GM12878 (cell line): ENCODE measurements around the gene OR2A12. TPM values are rescaled to one million over a fixed set of nuclear protein-coding genes. Genes with fewer than 3 reads are reported as not detected.

ENCODE experiments used
- ATAC-seq: fragments of 200-7000 bp; cut with Tn5 transposase; 3 replicates; pipeline ENCODE4 v1.9.1; 2020; ENCODE audit warnings: mild to moderate bottlenecking, moderate library complexity
- BruUV-seq: library from RNA; stranded (reverse); fragments of 400-500 nt; replicated peaks from 2 replicates; lab custom pipeline; 2021; lab: Mats Ljungman, UMichigan
- CTCF ChIA-PET: fragments of 300-600 bp; sonication (Branson Sonifier 250); formaldehyde crosslinking; extraction: SDS; loops from one replicate; lab custom pipeline; 2021; ENCODE audit warnings: inconsistent platforms; lab: Yijun Ruan, JAX
- POLR2A ChIA-PET: fragments of 350-600 bp; formaldehyde crosslinking; extraction: SDS; loops from one replicate; lab custom pipeline; 2021; ENCODE audit warnings: inconsistent platforms; lab: Charles Lee
- RAD21 ChIA-PET: fragments of 300-600 bp; sonication (Branson Sonifier 250); formaldehyde crosslinking; loops from one replicate; lab custom pipeline; 2023; ENCODE audit warnings: antibody characterized with exemption; ENCODE audit not compliant: unreplicated experiment; lab: Charles Lee
- SMC1A ChIA-PET: fragments of 300-600 bp; sonication (Branson Sonifier 250); formaldehyde crosslinking; loops from one replicate; lab custom pipeline; 2023; ENCODE audit not compliant: unreplicated experiment, uncharacterized antibody; lab: Charles Lee
- DNase-seq: peaks from one replicate; pipeline ENCODE4 v3.0.0-alpha.2; 2011; ENCODE audit warnings: low read depth, low spot score
- FAIRE-seq: peaks from 3 replicates; lab custom pipeline; 2011; peaks lifted over from hg19 to GRCh38; lab: Jason Lieb, UNC
- H2AFZ ChIP-seq: 2 replicates; pipeline ENCODE4 v1.6.0; 2011; ENCODE audit warnings: low read depth, low read length, control low read depth; ENCODE audit not compliant: control insufficient read depth
- H3K27ac ChIP-seq: 2 replicates; pipeline ENCODE4 v1.5.1; 2011; ENCODE audit warnings: control low read depth; ENCODE audit not compliant: control insufficient read depth, insufficient read depth
- H3K27me3 ChIP-seq, 2 experiments: replicated peaks in 1 of 2; 2 replicates each; pipeline versions ENCODE4 v1.6.0 to v1.6.1; 2011; ENCODE audit warnings: low read length in 1 of 2; ENCODE audit not compliant: control insufficient read depth in 2 of 2, insufficient read depth in 2 of 2
- H3K36me3 ChIP-seq, 2 experiments: 2 replicates each; pipeline ENCODE4 v1.5.1; 2011; ENCODE audit warnings: low read length in 1 of 2; ENCODE audit not compliant: control insufficient read depth in 2 of 2, insufficient read depth in 2 of 2
- H3K4me1 ChIP-seq: 2 replicates; pipeline ENCODE4 v1.6.1; 2011; ENCODE audit warnings: mild to moderate bottlenecking, low read length, moderate library complexity, mixed read lengths; ENCODE audit not compliant: control insufficient read depth, insufficient read depth
- H3K4me2 ChIP-seq: 2 replicates; pipeline ENCODE4 v1.6.0; 2011; ENCODE audit warnings: control low read depth; ENCODE audit not compliant: control insufficient read depth, insufficient read depth
- H3K4me3 ChIP-seq: fragments of 200-600 bp; sonication (generic); 2 replicates; pipeline ENCODE4 v1.5.1; 2016
- H3K79me2 ChIP-seq: 2 replicates; pipeline ENCODE4 v1.6.0; 2011; ENCODE audit warnings: low read length; ENCODE audit not compliant: control insufficient read depth, insufficient read depth
- H3K9ac ChIP-seq: 2 replicates; pipeline ENCODE4 v1.8.0; 2011; ENCODE audit warnings: low read length, control low read depth, mixed read lengths; ENCODE audit not compliant: control insufficient read depth, insufficient read depth
- H3K9me3 ChIP-seq: replicated peaks from 3 replicates; pipeline ENCODE4 v1.5.1; 2011; ENCODE audit warnings: mild to moderate bottlenecking, low read length; ENCODE audit not compliant: control insufficient read depth, insufficient read depth
- H4K20me1 ChIP-seq: 2 replicates; pipeline ENCODE4 v1.6.0; 2011; ENCODE audit not compliant: control insufficient read depth, insufficient read depth
- ATF2 ChIP-seq: IDR thresholded peaks from 2 replicates; pipeline ENCODE4 v1.6.1; 2012; ENCODE audit warnings: low read length, inconsistent platforms
- ATF7 ChIP-seq: fragments of 450-650 bp; IDR thresholded peaks from 2 replicates; pipeline ENCODE4 v1.6.1; 2016; ENCODE audit warnings: low read depth, mild to moderate bottlenecking
- CBX5 ChIP-seq: sonication (generic); IDR thresholded peaks from 2 replicates; pipeline ENCODE4 v1.6.1; 2016; ENCODE audit warnings: low read depth, moderate library complexity, mild to moderate bottlenecking, inconsistent platforms
- IRF3 ChIP-seq: fragments of 450-650 bp; IDR thresholded peaks from 2 replicates; pipeline ENCODE4 v1.6.1; 2014; ENCODE audit warnings: mild to moderate bottlenecking
- NFYB ChIP-seq: IDR thresholded peaks from 2 replicates; pipeline ENCODE4 v1.6.1; 2011; ENCODE audit warnings: low read depth, mild to moderate bottlenecking, low read length, improper control_type of control experiment, moderate library complexity; ENCODE audit not compliant: insufficient read depth
- RAD21 ChIP-seq: IDR thresholded peaks from 2 replicates; pipeline ENCODE4 v1.6.1; 2011; ENCODE audit warnings: mild to moderate bottlenecking, low read depth, low read length, moderate library complexity; ENCODE audit not compliant: insufficient read depth
- RFX5 ChIP-seq: IDR thresholded peaks from 2 replicates; pipeline ENCODE4 v1.6.1; 2011; ENCODE audit warnings: low read depth, low read length, improper control_type of control experiment
- SPI1 ChIP-seq: IDR thresholded peaks from 2 replicates; pipeline ENCODE4 v1.6.1; 2011; ENCODE audit warnings: low read depth, mild to moderate bottlenecking, low read length, moderate library complexity, borderline replicate concordance; ENCODE audit not compliant: insufficient read depth
- STAT3 ChIP-seq: IDR thresholded peaks from 2 replicates; pipeline ENCODE4 v1.6.1; 2011; ENCODE audit warnings: low read depth, low read length, improper control_type of control experiment
- TCF3 ChIP-seq: IDR thresholded peaks from 2 replicates; pipeline ENCODE4 v1.6.1; 2012; ENCODE audit warnings: low read depth, mild to moderate bottlenecking, low read length, borderline replicate concordance; ENCODE audit not compliant: insufficient read depth
- ZNF217 ChIP-seq: fragments of 450-650 bp; IDR thresholded peaks from 2 replicates; pipeline ENCODE4 v1.6.1; 2017; ENCODE audit warnings: antibody characterized with exemption, mild to moderate bottlenecking
- ZSCAN29 ChIP-seq: fragments of 450-650 bp; IDR thresholded peaks from 2 replicates; pipeline ENCODE4 v1.6.1; 2017; ENCODE audit warnings: mild to moderate bottlenecking, moderate library complexity
- ZZZ3 ChIP-seq: IDR thresholded peaks from 2 replicates; pipeline ENCODE4 v1.6.1; 2011; ENCODE audit warnings: low read depth; ENCODE audit not compliant: control insufficient read depth, insufficient read length
- WGBS: methylation state at CpG from one replicate; pipeline ENCODE4 v1.1.6; 2016; ENCODE audit warnings: low lambda C conversion rate; ENCODE audit not compliant: insufficient replicate concordance, insufficient coverage; ENCODE audit errors: missing lambda C conversion rate; 5-methylcytosine and 5-hydroxymethylcytosine counted together
- in situ Hi-C: fragments of 300-500 bp; cut with MboI; formaldehyde crosslinking; loops from 9 replicates; pipeline ENCODE4 v1.14.3; 2018; ENCODE audit warnings: mixed read lengths
- intact Hi-C: fragments of 100-400 bp; cut with micrococcal nuclease; formaldehyde crosslinking; loops from one replicate; pipeline ENCODE4 v1.14.2; 2022; ENCODE audit not compliant: unreplicated experiment
- polyA plus RNA-seq, 11 experiments: library from polyadenylated mRNA; depleted of rRNA in 4 of 11; unstranded in 6 of 11; stranded (reverse) in 5 of 11; fragments of >200 nt; fragmentation: Nextera tagmentation in 4 of 11; fragmentation: Illumina TruSeq in 1 of 11; extraction: Ambion mirVana in 4 of 11; extraction: Trizol in 1 of 11; gene quantifications; 1 replicate in 1 of 11; 2 replicates in 10 of 11; pipeline versions ENCODE4 v1.2.1 to v1.2.3, GENCODE V29; 2011 to 2016; ENCODE audit warnings: inconsistent platforms in 2 of 11, missing spikeins in 2 of 11, low read depth in 1 of 11
- total RNA-seq, 4 experiments: library from RNA; depleted of rRNA in 3 of 4; stranded (reverse); fragments of >200 nt in 3 of 4; fragmentation: Illumina TruSeq in 1 of 4; extraction: Trizol in 1 of 4; gene quantifications; 2 replicates each; pipeline versions ENCODE4 v1.2.1 to v1.2.3, GENCODE V29; 2013 to 2021
- TF ChIP-seq, protein P1 (sequence below): fragments of 450-650 bp; IDR thresholded peaks from 2 replicates; pipeline ENCODE4 v1.6.1; 2017; ENCODE audit warnings: mild to moderate bottlenecking
- TF ChIP-seq, protein P2 (sequence below): IDR thresholded peaks from 2 replicates; pipeline ENCODE4 v1.6.1; 2011; ENCODE audit warnings: borderline replicate concordance, low read depth, mild to moderate bottlenecking, moderate library complexity, low read length; ENCODE audit not compliant: insufficient read depth, poor library complexity, severe bottlenecking

OR2A12 gene
- total and polyA plus RNA-seq, 10 of the 15 experiments (the other 5 are each of a cell fraction or from before 2014, with no cell fraction given) = not detected

GRCh38 chr7:144134116-144134515 is 48.0 kb downstream of the OR2A12 start (continued):
- TF ChIP-seq, protein P1, sequence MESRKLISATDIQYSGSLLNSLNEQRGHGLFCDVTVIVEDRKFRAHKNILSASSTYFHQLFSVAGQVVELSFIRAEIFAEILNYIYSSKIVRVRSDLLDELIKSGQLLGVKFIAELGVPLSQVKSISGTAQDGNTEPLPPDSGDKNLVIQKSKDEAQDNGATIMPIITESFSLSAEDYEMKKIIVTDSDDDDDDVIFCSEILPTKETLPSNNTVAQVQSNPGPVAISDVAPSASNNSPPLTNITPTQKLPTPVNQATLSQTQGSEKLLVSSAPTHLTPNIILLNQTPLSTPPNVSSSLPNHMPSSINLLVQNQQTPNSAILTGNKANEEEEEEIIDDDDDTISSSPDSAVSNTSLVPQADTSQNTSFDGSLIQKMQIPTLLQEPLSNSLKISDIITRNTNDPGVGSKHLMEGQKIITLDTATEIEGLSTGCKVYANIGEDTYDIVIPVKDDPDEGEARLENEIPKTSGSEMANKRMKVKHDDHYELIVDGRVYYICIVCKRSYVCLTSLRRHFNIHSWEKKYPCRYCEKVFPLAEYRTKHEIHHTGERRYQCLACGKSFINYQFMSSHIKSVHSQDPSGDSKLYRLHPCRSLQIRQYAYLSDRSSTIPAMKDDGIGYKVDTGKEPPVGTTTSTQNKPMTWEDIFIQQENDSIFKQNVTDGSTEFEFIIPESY = no peak
- TF ChIP-seq SPI1 = no peak
- TF ChIP-seq ZZZ3 = no peak

- no peaks in the 10 kb centered on the region for H3K27me3 ChIP-seq
- H3K9ac ChIP-seq = no peak overlapping the region
- H4K20me1 ChIP-seq = no peaks in the 10 kb centered on the region
- DNase-seq (no peak), FAIRE-seq (no peak), ATAC-seq (no peak)
- RAD21 ChIA-PET = no interaction called here
- intact Hi-C loops = no loop called here
- no peak overlapping the region for H3K27ac ChIP-seq
- POLR2A ChIA-PET = no interaction called here
- H3K4me3 ChIP-seq = no peak overlapping the region
- 0% methylated on average over 1 of the region's 1 CpG for WGBS
- no peaks in the 10 kb centered on the region for H3K4me1 ChIP-seq
- no peaks in the 10 kb centered on the region for H3K79me2 ChIP-seq
- H3K36me3 ChIP-seq = no peaks in the 10 kb centered on the region
- no TSS peak for BruUV-seq
- no peaks in the 10 kb centered on the region for H3K9me3 ChIP-seq
- SMC1A ChIA-PET = no interaction called here
- no peak overlapping the region for H2AFZ ChIP-seq
- CTCF ChIA-PET = interaction anchor here (2.9 kb wide), 1 partner anchor 10 kb away, joined by 10 read pairs; no protein-coding TSS in a partner anchor
- in situ Hi-C loops = no loop called here
- H3K4me2 ChIP-seq = no peak overlapping the region
- no peak for TF ChIP-seq ATF7
- no peak for TF ChIP-seq CBX5
- TF ChIP-seq IRF3 = no peak
- no peak for TF ChIP-seq ATF2
- TF ChIP-seq RAD21 = no peak
- no peak for TF ChIP-seq NFYB
- no peak for TF ChIP-seq ZSCAN29
- TF ChIP-seq STAT3 = no peak
- TF ChIP-seq ZNF217 = no peak
- no peak for TF ChIP-seq TCF3
- TF ChIP-seq, protein P2, sequence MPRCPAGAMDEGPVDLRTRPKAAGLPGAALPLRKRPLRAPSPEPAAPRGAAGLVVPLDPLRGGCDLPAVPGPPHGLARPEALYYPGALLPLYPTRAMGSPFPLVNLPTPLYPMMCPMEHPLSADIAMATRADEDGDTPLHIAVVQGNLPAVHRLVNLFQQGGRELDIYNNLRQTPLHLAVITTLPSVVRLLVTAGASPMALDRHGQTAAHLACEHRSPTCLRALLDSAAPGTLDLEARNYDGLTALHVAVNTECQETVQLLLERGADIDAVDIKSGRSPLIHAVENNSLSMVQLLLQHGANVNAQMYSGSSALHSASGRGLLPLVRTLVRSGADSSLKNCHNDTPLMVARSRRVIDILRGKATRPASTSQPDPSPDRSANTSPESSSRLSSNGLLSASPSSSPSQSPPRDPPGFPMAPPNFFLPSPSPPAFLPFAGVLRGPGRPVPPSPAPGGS = no peak
- no peak for TF ChIP-seq RFX5
Observed at GRCh38 chr7:144137501-144137900, 51.4 kb downstream of the OR2A12 start.
